HEK293 (cell line): ENCODE results near the gene ARHGAP33.
A peak's percentile ranks its signal among the peaks of the same experiment; 100 is the strongest.

Experiments
- CTCF ChIA-PET: fragments of 350-600 bp; formaldehyde crosslinking; extraction: SDS; loops from one replicate; lab custom pipeline; 2021; ENCODE audit warnings: antibody characterized with exemption; lab: Yijun Ruan, JAX
- POLR2A ChIA-PET: fragments of 300-600 bp; formaldehyde crosslinking; extraction: SDS; loops from one replicate; lab custom pipeline; 2020; ENCODE audit warnings: antibody characterized with exemption, inconsistent platforms; lab: Yijun Ruan, JAX
- H3K27ac ChIP-seq: fragments of 200-500 bp; sonication (Bioruptor generic); 2 replicates; pipeline ENCODE4 v1.5.1; 2014; ENCODE audit warnings: low read depth, low read length, control low read depth, inconsistent platforms; ENCODE audit errors: extremely low read depth
- H3K36me3 ChIP-seq, 2 experiments: fragments of 200-500 bp in 1 of 2; sonication (Bioruptor generic) in 1 of 2; 1 replicate in 1 of 2; 2 replicates in 1 of 2; pipeline ENCODE4 v1.5.1; 2014 to 2017; ENCODE audit warnings: inconsistent platforms in 2 of 2, low read length in 2 of 2; ENCODE audit not compliant: control insufficient read depth in 2 of 2, insufficient read depth in 1 of 2
- H3K4me1 ChIP-seq: fragments of 200-500 bp; sonication (Bioruptor generic); 2 replicates; pipeline ENCODE4 v1.5.1; 2014; ENCODE audit warnings: mild to moderate bottlenecking, low read length, inconsistent platforms; ENCODE audit not compliant: control insufficient read depth, insufficient read depth
- H3K4me3 ChIP-seq: 2 replicates; pipeline ENCODE4 v1.5.1; 2011; ENCODE audit warnings: low read depth, mild to moderate bottlenecking, control low read depth, low read length, moderate library complexity
- H3K9me3 ChIP-seq: fragments of 200-500 bp; sonication (Bioruptor generic); 2 replicates; pipeline ENCODE4 v1.5.1; 2014; ENCODE audit warnings: low read depth, low read length, inconsistent platforms; ENCODE audit not compliant: control insufficient read depth, insufficient read depth
- BCL11B ChIP-seq: fragments of 450-650 bp; formaldehyde crosslinking; IDR thresholded peaks from 2 replicates; pipeline ENCODE4 v1.5.1; 2016; ENCODE audit warnings: low read depth, missing biosample characterization, missing genetic modification characterization
- EGR2 ChIP-seq: fragments of 450-650 bp; formaldehyde crosslinking; IDR thresholded peaks from 2 replicates; pipeline ENCODE4 v1.5.1; 2016; ENCODE audit warnings: low read depth, missing biosample characterization, missing genetic modification characterization
- GLIS1 ChIP-seq: fragments of 450-650 bp; formaldehyde crosslinking; IDR thresholded peaks from 2 replicates; pipeline ENCODE4 v1.5.1; 2016; ENCODE audit warnings: missing biosample characterization, missing genetic modification characterization
- KLF10 ChIP-seq: fragments of 450-650 bp; IDR thresholded peaks from 2 replicates; pipeline ENCODE4 v1.5.1; 2018; ENCODE audit warnings: missing biosample characterization, mild to moderate bottlenecking, missing genetic modification characterization
- KLF7 ChIP-seq: fragments of 450-650 bp; formaldehyde crosslinking; IDR thresholded peaks from 2 replicates; pipeline ENCODE4 v1.5.1; 2016; ENCODE audit warnings: missing biosample characterization, missing genetic modification characterization, borderline replicate concordance
- RBAK ChIP-seq: fragments of 450-650 bp; formaldehyde crosslinking; IDR thresholded peaks from 2 replicates; pipeline ENCODE4 v1.5.1; 2016; ENCODE audit warnings: missing biosample characterization, missing genetic modification characterization
- SALL2 ChIP-seq: fragments of 450-650 bp; formaldehyde crosslinking; IDR thresholded peaks from 2 replicates; pipeline ENCODE4 v1.5.0; 2017; ENCODE audit warnings: missing biosample characterization, mild to moderate bottlenecking, missing genetic modification characterization, borderline replicate concordance
- SCRT2 ChIP-seq: fragments of 450-650 bp; formaldehyde crosslinking; IDR thresholded peaks from 2 replicates; pipeline ENCODE4 v1.5.1; 2016; ENCODE audit warnings: missing biosample characterization, missing genetic modification characterization
- ZFHX2 ChIP-seq: fragments of 450-650 bp; formaldehyde crosslinking; conservative IDR thresholded peaks from 2 replicates; pipeline ENCODE4 v1.5.1; 2016; ENCODE audit warnings: missing biosample characterization, missing genetic modification characterization
- ZNF138 ChIP-seq: fragments of 450-650 bp; formaldehyde crosslinking; IDR thresholded peaks from 2 replicates; pipeline ENCODE4 v1.5.1; 2016; ENCODE audit warnings: missing biosample characterization, missing genetic modification characterization, borderline replicate concordance
- ZNF140 ChIP-seq: fragments of 450-650 bp; formaldehyde crosslinking; IDR thresholded peaks from 2 replicates; pipeline ENCODE4 v1.5.1; 2016; ENCODE audit warnings: missing biosample characterization, missing genetic modification characterization
- ZNF211 ChIP-seq: fragments of 450-650 bp; formaldehyde crosslinking; IDR thresholded peaks from 2 replicates; pipeline ENCODE4 v1.5.1; 2016; ENCODE audit warnings: low read depth, missing biosample characterization, missing genetic modification characterization
- ZNF221 ChIP-seq: fragments of 450-650 bp; formaldehyde crosslinking; IDR thresholded peaks from 2 replicates; pipeline ENCODE4 v1.5.1; 2017; ENCODE audit warnings: missing biosample characterization, missing genetic modification characterization, borderline replicate concordance
- ZNF302 ChIP-seq: fragments of 450-650 bp; formaldehyde crosslinking; IDR thresholded peaks from 2 replicates; pipeline ENCODE4 v1.5.1; 2016; ENCODE audit warnings: missing biosample characterization, missing genetic modification characterization, low read depth
- ZNF350 ChIP-seq: fragments of 450-650 bp; formaldehyde crosslinking; IDR thresholded peaks from 2 replicates; pipeline ENCODE4 v1.5.0; 2017; ENCODE audit warnings: missing biosample characterization, mild to moderate bottlenecking, missing genetic modification characterization
- ZNF473 ChIP-seq: fragments of 450-650 bp; formaldehyde crosslinking; IDR thresholded peaks from 2 replicates; pipeline ENCODE4 v1.5.1; 2017; ENCODE audit warnings: missing biosample characterization, missing genetic modification characterization
- ZNF548 ChIP-seq: fragments of 450-650 bp; formaldehyde crosslinking; IDR thresholded peaks from 2 replicates; pipeline ENCODE4 v1.5.1; 2016; ENCODE audit warnings: missing biosample characterization, missing genetic modification characterization
- ZSCAN23 ChIP-seq: fragments of 450-650 bp; formaldehyde crosslinking; IDR thresholded peaks from 2 replicates; pipeline ENCODE4 v1.5.1; 2016; ENCODE audit warnings: missing biosample characterization, missing genetic modification characterization
- TF ChIP-seq, protein P1 (sequence below): fragments of 450-650 bp; formaldehyde crosslinking; IDR thresholded peaks from 2 replicates; pipeline ENCODE4 v1.5.1; 2017; ENCODE audit warnings: missing biosample characterization, missing genetic modification characterization
- TF ChIP-seq, protein P2 (sequence below): fragments of 450-650 bp; formaldehyde crosslinking; optimal IDR thresholded peaks from 2 replicates; pipeline ENCODE3; 2016; ENCODE audit warnings: missing biosample characterization, mild to moderate bottlenecking, missing genetic modification characterization
- TF ChIP-seq, protein P3 (sequence below): IDR thresholded peaks from 2 replicates; pipeline ENCODE4 v1.6.1; 2011; ENCODE audit warnings: mild to moderate bottlenecking, low read depth, low read length, borderline replicate concordance
- TF ChIP-seq, protein P4 (sequence below): fragments of 450-650 bp; formaldehyde crosslinking; IDR thresholded peaks from 2 replicates; pipeline ENCODE4 v1.5.1; 2016; ENCODE audit warnings: missing biosample characterization, missing genetic modification characterization

Gene ARHGAP33

DNA sequence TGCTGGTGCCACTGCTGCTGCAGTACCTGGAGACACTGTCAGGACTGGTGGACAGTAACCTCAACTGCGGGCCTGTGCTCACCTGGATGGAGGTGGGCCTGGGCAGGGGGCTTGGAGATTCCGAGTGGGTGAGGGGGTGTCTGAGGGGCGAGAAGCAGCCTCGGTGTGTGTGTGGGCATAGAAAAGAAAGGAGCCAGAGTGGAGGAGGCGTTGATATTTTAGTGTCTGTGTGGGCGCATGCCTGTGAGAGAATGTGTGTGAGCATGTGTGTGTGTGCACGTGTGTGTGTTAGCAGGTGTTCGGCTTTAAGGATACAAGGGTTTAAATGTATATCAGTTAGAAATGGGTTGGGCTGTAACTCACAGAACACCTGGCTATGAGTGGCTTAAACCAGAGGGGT lies 3.7 kb downstream of the ARHGAP33 start:
- H3K4me3 ChIP-seq = no peak overlapping the region
- H3K4me1 ChIP-seq = peaks cover 17% of the 10 kb centered on the region
- CTCF ChIA-PET = interaction anchor here (0.7 to 1.4 kb wide), 5 partner anchors 11 to 104 kb away, joined by 3 to 7 read pairs (median 3); no protein-coding TSS in a partner anchor
- H3K9me3 ChIP-seq = no peaks in the 10 kb centered on the region
- TF ChIP-seq ZNF473 (tag by site-specific recombination) (0 out of 2 replicates have a peak, but pooled peaks have one; percentile 28), RBAK (tag by site-specific recombination) (no peak), ZFHX2 (peak; percentile 99), SALL2 (0 out of 2 replicates have a peak, but pooled peaks have one; percentile 20), EGR2 (tag by site-specific recombination) (peak; percentile 99)
- H3K27ac ChIP-seq = no peak overlapping the region
- POLR2A ChIA-PET = interaction anchor here (1.1 to 2.1 kb wide), 2 partner anchors 34 to 38 kb away, joined by 7 to 10 read pairs; partner anchors contain the start of genes PSENEN and U2AF1L4
- peaks cover 38 to 39% of the 10 kb centered on the region in 2 experiments for H3K36me3 ChIP-seq

- Histone ChIP-seq H3K9me3 (no peaks in the 10 kb centered on the region), H3K4me1 (peaks cover 8% of the 10 kb centered on the region), H3K36me3 (peaks cover 39 to 41% of the 10 kb centered on the region in 2 experiments), H3K27ac (no peak overlapping the region), H3K4me3 (no peak overlapping the region)
- ChIA-PET POLR2A (interaction anchor here (1.0 to 1.5 kb wide), 4 partner anchors 9 to 40 kb away, joined by 3 to 4 read pairs (median 4); partner anchors contain the start of gene LIN37), CTCF (no interaction called here)
- TF ChIP-seq ZNF211 (tag by site-specific recombination) = no peak
- TF ChIP-seq KLF7 (tag by site-specific recombination) = no peak
- TF ChIP-seq ZSCAN23 (tag by site-specific recombination) = no peak
- TF ChIP-seq, protein P1, sequence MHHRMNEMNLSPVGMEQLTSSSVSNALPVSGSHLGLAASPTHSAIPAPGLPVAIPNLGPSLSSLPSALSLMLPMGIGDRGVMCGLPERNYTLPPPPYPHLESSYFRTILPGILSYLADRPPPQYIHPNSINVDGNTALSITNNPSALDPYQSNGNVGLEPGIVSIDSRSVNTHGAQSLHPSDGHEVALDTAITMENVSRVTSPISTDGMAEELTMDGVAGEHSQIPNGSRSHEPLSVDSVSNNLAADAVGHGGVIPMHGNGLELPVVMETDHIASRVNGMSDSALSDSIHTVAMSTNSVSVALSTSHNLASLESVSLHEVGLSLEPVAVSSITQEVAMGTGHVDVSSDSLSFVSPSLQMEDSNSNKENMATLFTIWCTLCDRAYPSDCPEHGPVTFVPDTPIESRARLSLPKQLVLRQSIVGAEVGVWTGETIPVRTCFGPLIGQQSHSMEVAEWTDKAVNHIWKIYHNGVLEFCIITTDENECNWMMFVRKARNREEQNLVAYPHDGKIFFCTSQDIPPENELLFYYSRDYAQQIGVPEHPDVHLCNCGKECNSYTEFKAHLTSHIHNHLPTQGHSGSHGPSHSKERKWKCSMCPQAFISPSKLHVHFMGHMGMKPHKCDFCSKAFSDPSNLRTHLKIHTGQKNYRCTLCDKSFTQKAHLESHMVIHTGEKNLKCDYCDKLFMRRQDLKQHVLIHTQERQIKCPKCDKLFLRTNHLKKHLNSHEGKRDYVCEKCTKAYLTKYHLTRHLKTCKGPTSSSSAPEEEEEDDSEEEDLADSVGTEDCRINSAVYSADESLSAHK (tag by site-specific recombination) = no peak
- TF ChIP-seq ZNF138 (tag by site-specific recombination) = no peak
Measured at GRCh38 chr19:35780058-35780457, 4.7 kb downstream of the ARHGAP33 start.

- peaks cover 43 to 44% of the 10 kb centered on the region in 2 experiments for H3K36me3 ChIP-seq
- CTCF ChIA-PET = no interaction called here
- TF ChIP-seq BCL11B (tag by site-specific recombination) = peak; percentile 68; the same call in 1 of the 2 replicates
- TF ChIP-seq KLF10 (tag by site-specific recombination) = no peak
- no peak overlapping the region for H3K4me3 ChIP-seq
- no peak overlapping the region for H3K27ac ChIP-seq
- POLR2A ChIA-PET = interaction anchor here (1.1 to 1.5 kb wide), 2 partner anchors 33 to 40 kb away, joined by 4 read pairs; partner anchors contain the start of gene LIN37
- H3K9me3 ChIP-seq = no peaks in the 10 kb centered on the region
- peaks cover 7% of the 10 kb centered on the region for H3K4me1 ChIP-seq
Measured at GRCh38 chr19:35780717-35781116, 5.4 kb downstream of the ARHGAP33 start.

DNA sequence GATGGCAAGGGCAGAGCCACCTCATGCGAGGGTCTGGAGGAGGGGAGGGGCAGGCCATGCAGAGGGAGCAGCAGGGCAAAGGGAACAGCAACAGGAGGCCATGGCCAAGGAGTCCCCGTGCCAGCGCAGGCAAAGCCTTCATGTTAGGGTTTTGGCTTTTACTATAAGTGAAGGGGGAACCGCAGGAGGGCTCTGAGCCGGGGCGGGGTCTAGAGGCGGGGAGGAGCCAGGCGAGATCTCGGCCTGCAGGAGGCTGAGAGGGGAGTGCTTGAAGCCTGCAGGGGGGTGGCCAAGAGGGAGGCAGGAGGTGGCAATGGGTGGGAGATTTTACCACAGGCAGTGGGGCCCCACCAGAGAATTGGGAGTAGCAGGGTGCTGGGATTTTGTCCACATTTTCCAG lies 6.3 kb downstream of the ARHGAP33 start:
- no peaks in the 10 kb centered on the region; the same call in 1 of the 2 replicates for H3K4me1 ChIP-seq
- peaks cover 43 to 48% of the 10 kb centered on the region in 2 experiments for H3K36me3 ChIP-seq
- no peak overlapping the region for H3K27ac ChIP-seq
- H3K4me3 ChIP-seq = no peak overlapping the region
- H3K9me3 ChIP-seq = no peaks in the 10 kb centered on the region
- POLR2A ChIA-PET = interaction anchor here (0.9 to 1.1 kb wide), 2 partner anchors 8 to 20 kb away, joined by 3 to 8 read pairs; no protein-coding TSS in a partner anchor
- CTCF ChIA-PET = interaction anchor here (0.6 kb wide), 1 partner anchor 33 kb away, joined by 3 read pairs; the partner anchor contains the start of gene LIN37
- TF ChIP-seq ZNF302 (tag by site-specific recombination) (no peak), GLIS1 (peak; percentile 89), SCRT2 (tag by site-specific recombination) (0 out of 2 replicates have a peak, but pooled peaks have one; percentile 8), ZNF221 (tag by site-specific recombination) (no peak), ZNF350 (tag by site-specific recombination) (no peak), ZNF140 (no peak), ZNF548 (tag by site-specific recombination) (no peak)
- TF ChIP-seq, protein P2, sequence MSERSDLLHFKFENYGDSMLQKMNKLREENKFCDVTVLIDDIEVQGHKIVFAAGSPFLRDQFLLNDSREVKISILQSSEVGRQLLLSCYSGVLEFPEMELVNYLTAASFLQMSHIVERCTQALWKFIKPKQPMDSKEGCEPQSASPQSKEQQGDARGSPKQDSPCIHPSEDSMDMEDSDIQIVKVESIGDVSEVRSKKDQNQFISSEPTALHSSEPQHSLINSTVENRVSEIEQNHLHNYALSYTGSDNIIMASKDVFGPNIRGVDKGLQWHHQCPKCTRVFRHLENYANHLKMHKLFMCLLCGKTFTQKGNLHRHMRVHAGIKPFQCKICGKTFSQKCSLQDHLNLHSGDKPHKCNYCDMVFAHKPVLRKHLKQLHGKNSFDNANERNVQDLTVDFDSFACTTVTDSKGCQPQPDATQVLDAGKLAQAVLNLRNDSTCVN (tag by site-specific recombination) = no peak
- TF ChIP-seq, protein P3, sequence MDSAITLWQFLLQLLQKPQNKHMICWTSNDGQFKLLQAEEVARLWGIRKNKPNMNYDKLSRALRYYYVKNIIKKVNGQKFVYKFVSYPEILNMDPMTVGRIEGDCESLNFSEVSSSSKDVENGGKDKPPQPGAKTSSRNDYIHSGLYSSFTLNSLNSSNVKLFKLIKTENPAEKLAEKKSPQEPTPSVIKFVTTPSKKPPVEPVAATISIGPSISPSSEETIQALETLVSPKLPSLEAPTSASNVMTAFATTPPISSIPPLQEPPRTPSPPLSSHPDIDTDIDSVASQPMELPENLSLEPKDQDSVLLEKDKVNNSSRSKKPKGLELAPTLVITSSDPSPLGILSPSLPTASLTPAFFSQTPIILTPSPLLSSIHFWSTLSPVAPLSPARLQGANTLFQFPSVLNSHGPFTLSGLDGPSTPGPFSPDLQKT = no peak
- TF ChIP-seq, protein P4, sequence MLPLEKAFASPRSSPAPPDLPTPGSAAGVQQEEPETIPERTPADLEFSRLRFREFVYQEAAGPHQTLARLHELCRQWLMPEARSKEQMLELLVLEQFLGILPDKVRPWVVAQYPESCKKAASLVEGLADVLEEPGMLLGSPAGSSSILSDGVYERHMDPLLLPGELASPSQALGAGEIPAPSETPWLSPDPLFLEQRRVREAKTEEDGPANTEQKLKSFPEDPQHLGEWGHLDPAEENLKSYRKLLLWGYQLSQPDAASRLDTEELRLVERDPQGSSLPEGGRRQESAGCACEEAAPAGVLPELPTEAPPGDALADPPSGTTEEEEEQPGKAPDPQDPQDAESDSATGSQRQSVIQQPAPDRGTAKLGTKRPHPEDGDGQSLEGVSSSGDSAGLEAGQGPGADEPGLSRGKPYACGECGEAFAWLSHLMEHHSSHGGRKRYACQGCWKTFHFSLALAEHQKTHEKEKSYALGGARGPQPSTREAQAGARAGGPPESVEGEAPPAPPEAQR (tag by site-specific recombination) = no peak
